Esophagus muscularis mucosa (tissue), 4 donors: ENCODE results near the gene SYNJ2BP. TPM values are rescaled to one million over a fixed set of nuclear protein-coding genes. Genes with fewer than 3 reads are reported as not detected.
A peak's percentile ranks its signal among the peaks of the same experiment; 100 is the strongest.

Experiments
- DNase-seq: peaks from one replicate; pipeline ENCODE4 v3.0.0-alpha.2; 2017; ENCODE audit errors: extremely low spot score
- H3K27ac ChIP-seq, 4 donors: fragments of 200-600 bp; sonication (generic); replicated peaks in 1 of 4; 1 replicate in 3 of 4; 2 replicates in 1 of 4; pipeline ENCODE4 v1.5.1; 2016 to 2019; ENCODE audit warnings: mild to moderate bottlenecking in 1 of 4
- H3K27me3 ChIP-seq, 4 donors: fragments of 200-600 bp; sonication (generic); one replicate each; pipeline versions ENCODE4 v1.5.1 to v1.6.0; 2016 to 2019
- H3K36me3 ChIP-seq, 4 donors: fragments of 200-600 bp; sonication (generic); one replicate each; pipeline ENCODE4 v1.5.1; 2016 to 2019
- H3K4me1 ChIP-seq, 4 donors: fragments of 200-600 bp; sonication (generic); one replicate each; pipeline ENCODE4 v1.5.1; 2016 to 2019
- H3K4me3 ChIP-seq, 4 donors: fragments of 200-600 bp; sonication (generic); 1 replicate in 2 of 4; 2 replicates in 2 of 4; pipeline ENCODE4 v1.5.1; 2016 to 2019; ENCODE audit warnings: mild to moderate bottlenecking in 4 of 4, moderate library complexity in 1 of 4
- H3K9me3 ChIP-seq, 4 donors: fragments of 200-600 bp; sonication (generic); 1 replicate in 3 of 4; 2 replicates in 1 of 4; pipeline ENCODE4 v1.5.1; 2016 to 2019
- EP300 ChIP-seq: sonication (generic); formaldehyde crosslinking; IDR thresholded peaks from one replicate; pipeline ENCODE4 v1.6.1; 2017; ENCODE audit warnings: antibody characterized with exemption
- POLR2A ChIP-seq: fragments of 450-650 bp; IDR thresholded peaks from one replicate; pipeline ENCODE4 v1.6.1; 2017; ENCODE audit warnings: antibody characterized with exemption, moderate library complexity, mild to moderate bottlenecking, low read depth
- POLR2AphosphoS5 ChIP-seq, 2 donors: sonication (generic); formaldehyde crosslinking; IDR thresholded peaks; one replicate each; pipeline ENCODE4 v1.6.1; 2017; ENCODE audit warnings: antibody characterized with exemption in 2 of 2
- WGBS: methylation state at CpG from one replicate; pipeline ENCODE4 v1.1.5; 2018; 5-methylcytosine and 5-hydroxymethylcytosine counted together
- intact Hi-C: fragments of 100-400 bp; cut with DNase I; formaldehyde crosslinking; loops from one replicate; pipeline ENCODE4 v1.15.1; 2023
- total RNA-seq, 4 donors: library from RNA; depleted of rRNA; stranded (reverse); fragments of >200 nt; gene quantifications; one replicate each; pipeline versions ENCODE4 v1.1.0 to v1.2.1, GENCODE V29; 2016
- TF ChIP-seq, protein P1 (sequence below), 3 experiments: fragments of 200-600 bp in 2 of 3; fragments of 450-650 bp in 1 of 3; sonication (generic) in 2 of 3; IDR thresholded peaks; one replicate each; pipeline ENCODE4 v1.5.1; 2017 to 2019; ENCODE audit warnings: antibody characterized with exemption in 3 of 3, mild to moderate bottlenecking in 2 of 3, moderate library complexity in 1 of 3

Gene SYNJ2BP, protein sequence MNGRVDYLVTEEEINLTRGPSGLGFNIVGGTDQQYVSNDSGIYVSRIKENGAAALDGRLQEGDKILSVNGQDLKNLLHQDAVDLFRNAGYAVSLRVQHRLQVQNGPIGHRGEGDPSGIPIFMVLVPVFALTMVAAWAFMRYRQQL
- total RNA-seq: 10 to 100 TPM; 30.2 to 47.3 (median 40.0) TPM

DNA sequence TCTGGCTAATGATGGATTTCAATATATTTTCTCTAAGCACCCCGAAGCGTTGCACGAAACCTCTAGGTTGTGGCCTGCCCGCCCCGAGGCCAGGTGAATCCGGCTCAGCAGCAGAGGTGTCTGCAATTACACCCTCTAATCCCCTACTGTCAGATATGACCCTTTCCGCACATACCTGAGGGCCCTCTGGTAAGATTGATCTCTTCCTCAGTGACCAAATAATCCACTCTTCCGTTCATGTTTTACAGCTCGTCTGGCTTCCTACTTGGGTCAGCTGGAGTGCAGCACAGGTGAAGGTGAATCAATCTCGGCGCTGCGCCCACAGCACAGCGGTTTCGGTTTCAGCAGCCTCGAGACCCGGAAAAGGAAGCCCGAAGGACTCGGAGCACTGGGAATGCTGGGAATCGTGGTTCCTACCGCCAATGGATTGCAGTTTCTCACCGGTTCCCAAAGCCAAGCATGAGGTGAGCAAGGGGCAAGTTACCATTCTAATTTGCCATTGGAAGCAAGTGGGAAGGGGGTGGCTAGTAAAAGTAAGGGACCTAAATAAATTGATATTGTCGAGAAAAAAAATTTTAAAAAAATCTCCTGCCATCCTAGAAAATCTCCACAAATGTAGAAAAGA is at the start of gene SYNJ2BP:
SYNJ2BP (minus strand) TSS at position 366 of the 625 bp plus-strand sequence; CDS start at position 239, 127 bp downstream.
- Histone ChIP-seq H3K27ac (peak within 1 kb of the TSS; percentile 42 to 67 (median 63)), H3K4me3 (peak within 1 kb of the TSS; percentile 75 to 79 (median 77)), H3K27me3 (no peaks in the 10 kb centered on the region), H3K9me3 (no peaks in the 10 kb centered on the region), H3K4me1 (peaks cover 3 to 26% (median 26%) of the 10 kb centered on the region in 4 donors), H3K36me3 (peaks cover 0 to 6% (median 3%) of the 10 kb centered on the region in 4 donors)
- DNase-seq: no peak
- under 1% methylated on average over 22 of the region's 22 CpGs for WGBS
- intact Hi-C loops: no loop called here
- TF ChIP-seq EP300 (no peak), POLR2AphosphoS5 (IDR thresholded peaks at IDR 0.05) (peak; percentile 75 to 85), POLR2A (no peak)
- TF ChIP-seq, protein P1, sequence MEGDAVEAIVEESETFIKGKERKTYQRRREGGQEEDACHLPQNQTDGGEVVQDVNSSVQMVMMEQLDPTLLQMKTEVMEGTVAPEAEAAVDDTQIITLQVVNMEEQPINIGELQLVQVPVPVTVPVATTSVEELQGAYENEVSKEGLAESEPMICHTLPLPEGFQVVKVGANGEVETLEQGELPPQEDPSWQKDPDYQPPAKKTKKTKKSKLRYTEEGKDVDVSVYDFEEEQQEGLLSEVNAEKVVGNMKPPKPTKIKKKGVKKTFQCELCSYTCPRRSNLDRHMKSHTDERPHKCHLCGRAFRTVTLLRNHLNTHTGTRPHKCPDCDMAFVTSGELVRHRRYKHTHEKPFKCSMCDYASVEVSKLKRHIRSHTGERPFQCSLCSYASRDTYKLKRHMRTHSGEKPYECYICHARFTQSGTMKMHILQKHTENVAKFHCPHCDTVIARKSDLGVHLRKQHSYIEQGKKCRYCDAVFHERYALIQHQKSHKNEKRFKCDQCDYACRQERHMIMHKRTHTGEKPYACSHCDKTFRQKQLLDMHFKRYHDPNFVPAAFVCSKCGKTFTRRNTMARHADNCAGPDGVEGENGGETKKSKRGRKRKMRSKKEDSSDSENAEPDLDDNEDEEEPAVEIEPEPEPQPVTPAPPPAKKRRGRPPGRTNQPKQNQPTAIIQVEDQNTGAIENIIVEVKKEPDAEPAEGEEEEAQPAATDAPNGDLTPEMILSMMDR (IDR thresholded peaks at IDR 0.05): peak in 1 of 3 experiments; percentile 4

DNA sequence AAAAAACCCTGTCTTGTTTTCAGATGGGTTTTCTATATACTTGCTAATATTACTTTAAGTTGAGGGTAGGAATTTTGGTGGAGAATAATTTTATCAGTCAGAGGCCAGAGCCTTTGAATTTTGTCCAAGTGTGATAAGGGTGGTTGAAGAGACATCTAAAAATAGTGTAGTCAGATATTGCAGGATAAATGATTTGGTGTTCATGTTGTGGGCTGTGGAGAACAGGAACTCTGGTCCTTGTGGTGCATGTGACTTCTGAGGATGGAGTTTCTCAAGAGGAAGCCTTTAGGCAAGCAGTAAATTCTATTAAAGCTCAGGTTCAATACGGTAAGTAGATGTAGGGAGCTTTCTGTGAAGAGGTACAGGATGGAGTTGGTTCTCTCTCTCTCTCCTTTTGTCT is 37.8 kb upstream of the SYNJ2BP start:
- no peak for TF ChIP-seq POLR2A
- TF ChIP-seq, protein P1 (IDR thresholded peaks at IDR 0.05): no peak
- no peak for TF ChIP-seq POLR2AphosphoS5 (IDR thresholded peaks at IDR 0.05)
- no peak for TF ChIP-seq EP300
- Histone ChIP-seq H3K36me3 (peaks cover 0 to 4% (median 0%) of the 10 kb centered on the region in 4 donors), H3K27me3 (no peaks in the 10 kb centered on the region), H3K27ac (no peak overlapping the region), H3K4me1 (peaks cover 0 to 4% (median 0%) of the 10 kb centered on the region in 4 donors), H3K9me3 (no peaks in the 10 kb centered on the region), H3K4me3 (no peak overlapping the region)
- no peak for DNase-seq
- intact Hi-C loops: no loop called here
- WGBS: 81% methylated on average over 1 of the region's 1 CpG

DNA sequence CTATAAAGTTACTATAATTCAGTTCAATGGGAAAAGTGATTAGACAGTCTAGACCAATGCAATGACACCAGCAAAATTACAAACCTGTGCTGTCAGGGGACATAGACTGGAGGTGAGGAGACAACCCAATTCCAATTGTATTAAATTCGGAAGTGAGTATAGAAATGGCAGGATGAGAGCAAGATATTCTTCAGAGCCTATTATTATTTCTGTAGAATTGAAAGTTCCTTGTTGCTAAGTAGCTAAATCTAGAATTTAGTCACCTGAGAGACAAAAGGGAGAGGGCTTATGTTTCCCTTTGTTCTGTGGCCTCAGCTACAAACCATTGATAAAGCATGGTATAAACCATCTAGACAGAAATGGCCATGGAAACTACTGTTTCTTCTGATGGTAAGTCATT is 35.0 kb upstream of the SYNJ2BP start, which contains the start of gene ADAM21:
ADAM21 (plus strand) TSS at position 301 of the 400 bp plus-strand sequence. CDS start 5,326 bp downstream, outside the sequence.
- Histone ChIP-seq H3K36me3 (peaks cover 0 to 4% (median 0%) of the 10 kb centered on the region in 4 donors), H3K27ac (no peak within 1 kb of the TSS), H3K9me3 (no peaks in the 10 kb centered on the region), H3K27me3 (no peaks in the 10 kb centered on the region), H3K4me1 (peaks cover 0 to 4% (median 0%) of the 10 kb centered on the region in 4 donors), H3K4me3 (no peak within 1 kb of the TSS)
- intact Hi-C loops: no loop called here
- DNase-seq: no peak
- TF ChIP-seq EP300 (no peak), POLR2A (no peak), POLR2AphosphoS5 (IDR thresholded peaks at IDR 0.05) (no peak)
- TF ChIP-seq, protein P1 (IDR thresholded peaks at IDR 0.05): no peak
- 95% methylated on average over 1 of the region's 1 CpG for WGBS

DNA sequence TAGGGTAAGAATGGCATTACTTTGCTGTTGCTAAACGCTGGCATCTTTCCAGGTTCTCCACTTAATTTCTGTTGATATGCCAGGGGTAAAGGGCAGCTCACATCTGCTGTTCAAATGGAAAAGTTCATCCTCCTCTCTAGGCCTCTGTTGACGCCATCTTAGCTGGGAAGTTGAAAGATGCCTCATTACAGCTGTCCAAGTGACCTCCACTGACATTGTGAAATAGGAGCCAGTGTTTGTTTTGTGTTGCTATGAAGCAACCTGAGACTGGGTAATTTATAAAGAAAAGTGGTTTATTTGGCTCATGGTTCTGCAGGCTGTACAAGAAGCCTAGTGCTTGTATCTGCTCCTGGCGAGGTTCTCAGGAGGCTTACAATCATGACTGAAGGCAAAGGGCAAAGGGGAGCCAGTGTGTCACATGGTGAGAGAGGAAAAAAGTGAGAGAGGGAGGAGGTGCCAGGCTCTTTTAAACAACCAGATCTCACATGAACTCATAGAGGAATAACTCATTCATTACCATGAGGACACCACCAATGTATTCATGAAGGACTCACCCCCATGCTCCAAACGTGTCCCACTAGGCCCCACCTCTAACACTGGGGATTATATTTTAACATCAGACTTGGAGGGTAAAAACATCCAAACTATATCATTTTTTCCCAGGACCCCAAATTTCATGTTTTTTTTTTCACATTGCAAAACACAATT is 31.9 kb upstream of the SYNJ2BP start:
- intact Hi-C loops: no loop called here
- 67% methylated on average over 4 of the region's 4 CpGs for WGBS
- Histone ChIP-seq H3K36me3 (peaks cover 0 to 4% (median 0%) of the 10 kb centered on the region in 4 donors), H3K4me3 (no peak overlapping the region), H3K9me3 (peaks cover 0 to 1% (median 0%) of the 10 kb centered on the region in 4 donors), H3K27me3 (no peaks in the 10 kb centered on the region), H3K4me1 (no peaks in the 10 kb centered on the region), H3K27ac (no peak overlapping the region)
- DNase-seq: no peak
- TF ChIP-seq POLR2A (no peak), POLR2AphosphoS5 (IDR thresholded peaks at IDR 0.05) (no peak), EP300 (no peak)
- TF ChIP-seq, protein P1 (IDR thresholded peaks at IDR 0.05): no peak
